Stimulated activated CD8-positive, alpha-beta memory T cell treated with anti-CD3 and anti-CD28 coated beads, Interleukin-4, amount 100 ng/mL, for 4 hours (primary cell): Measurements from ENCODE around the gene GALNT4.

Source experiments
- DNase-seq, 2 donors: peaks; one replicate each; pipeline ENCODE4 v3.0.0-alpha.2; 2020; ENCODE audit warnings: low read depth in 2 of 2, low spot score in 1 of 2

The GALNT4 gene

GRCh38 chr12:89524541-89525304 lies at the start of gene GALNT4:
Gene GALNT4 (minus strand): TSS chr12:89524796. CDS start chr12:89524549, 247 bp downstream.
- DNase-seq = peak; percentile 51 to 55

- DNase-seq = no peak
Observed at GRCh38 chr12:89573051-89573810, 48.6 kb upstream of the GALNT4 start.

GRCh38 chr12:89571491-89572195 lies 47.0 kb upstream of the GALNT4 start:
- DNase-seq = no peak

GRCh38 chr12:89568484-89568883 lies 43.9 kb upstream of the GALNT4 start:
- DNase-seq = no peak

- DNase-seq = no peak
Observed at GRCh38 chr12:89567691-89568239, 43.2 kb upstream of the GALNT4 start.

GRCh38 chr12:89566615-89567014 lies 42.0 kb upstream of the GALNT4 start:
- DNase-seq = no peak

GRCh38 chr12:89565002-89565401 lies 40.4 kb upstream of the GALNT4 start:
- no peak for DNase-seq

- no peak for DNase-seq
Observed at GRCh38 chr12:89559753-89560152, 35.2 kb upstream of the GALNT4 start.

GRCh38 chr12:89556976-89557375 lies 32.4 kb upstream of the GALNT4 start:
- DNase-seq = no peak

- no peak for DNase-seq
Observed at GRCh38 chr12:89552376-89552775, 27.8 kb upstream of the GALNT4 start.

- no peak for DNase-seq
Observed at GRCh38 chr12:89551747-89552146, 27.2 kb upstream of the GALNT4 start.

- no peak for DNase-seq
Observed at GRCh38 chr12:89547101-89547500, 22.5 kb upstream of the GALNT4 start.

GRCh38 chr12:89546151-89546550 lies 21.6 kb upstream of the GALNT4 start:
- no peak for DNase-seq

- DNase-seq = no peak
Observed at GRCh38 chr12:89544681-89545184, 20.1 kb upstream of the GALNT4 start.

GRCh38 chr12:89544022-89544421 lies 19.4 kb upstream of the GALNT4 start:
- DNase-seq = no peak

GRCh38 chr12:89542912-89543592 lies 18.5 kb upstream of the GALNT4 start:
- DNase-seq = peak; percentile 14 to 41

GRCh38 chr12:89542236-89542635 lies 17.6 kb upstream of the GALNT4 start:
- DNase-seq = no peak

GRCh38 chr12:89540586-89540985 lies 16.0 kb upstream of the GALNT4 start:
- DNase-seq = no peak

GRCh38 chr12:89539426-89540223 lies 15.0 kb upstream of the GALNT4 start:
- no peak for DNase-seq

- no peak for DNase-seq
Observed at GRCh38 chr12:89538897-89539296, 14.3 kb upstream of the GALNT4 start.
